Omental fat pad (tissue), 4 donors: ENCODE data around the gene MYO18A. TPM values are rescaled to one million over a fixed set of nuclear protein-coding genes. Genes with fewer than 3 reads are reported as not detected.
A peak's percentile ranks its signal among the peaks of the same experiment; 100 is the strongest.

ENCODE experiments used
- ATAC-seq: fragments of 150-250 bp; one replicate; pipeline ENCODE4 v1.9.1; 2016; ENCODE audit warnings: mild to moderate bottlenecking, moderate library complexity; ENCODE audit not compliant: low FRiP score
- DNase-seq: peaks from one replicate; pipeline ENCODE4 v3.0.0-alpha.2; 2019; ENCODE audit warnings: low spot score
- total RNA-seq, 4 donors: library from RNA; depleted of rRNA; stranded (reverse); fragments of >200 nt; gene quantifications; one replicate each; pipeline ENCODE4 v1.1.0, GENCODE V29; 2016
- TF ChIP-seq, protein P1 (sequence below), 3 donors: fragments of 450-650 bp; IDR thresholded peaks; one replicate each; pipeline ENCODE4 v1.5.1; 2016 to 2017; ENCODE audit warnings: antibody characterized with exemption in 3 of 3, mild to moderate bottlenecking in 3 of 3, moderate library complexity in 2 of 3

MYO18A gene
- total RNA-seq, 4 donors from 2014 or later, result 33.1 to 99.0 (median 50.6) TPM

DNA sequence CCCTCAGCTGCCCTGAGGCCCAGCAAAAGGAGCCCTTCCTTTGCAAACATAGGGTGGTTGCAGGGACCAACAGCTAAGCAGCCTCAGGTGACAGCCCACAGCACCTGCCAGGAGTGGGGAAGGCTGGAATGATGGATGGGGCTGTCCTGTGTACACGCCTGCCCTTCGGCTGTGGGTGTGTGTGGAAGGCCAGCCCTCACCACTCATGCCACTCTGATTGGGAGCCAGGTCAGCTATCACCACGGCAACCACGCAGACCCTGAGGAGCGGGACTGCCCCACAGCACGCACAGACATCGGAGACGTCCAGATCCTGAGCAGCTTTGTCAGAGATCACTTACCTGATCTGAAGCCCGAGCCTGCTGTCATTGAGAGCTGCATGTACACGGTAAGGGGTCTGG lies 125.4 kb downstream of the MYO18A start:
- ATAC-seq (no peak), DNase-seq (no peak)
- TF ChIP-seq, protein P1, sequence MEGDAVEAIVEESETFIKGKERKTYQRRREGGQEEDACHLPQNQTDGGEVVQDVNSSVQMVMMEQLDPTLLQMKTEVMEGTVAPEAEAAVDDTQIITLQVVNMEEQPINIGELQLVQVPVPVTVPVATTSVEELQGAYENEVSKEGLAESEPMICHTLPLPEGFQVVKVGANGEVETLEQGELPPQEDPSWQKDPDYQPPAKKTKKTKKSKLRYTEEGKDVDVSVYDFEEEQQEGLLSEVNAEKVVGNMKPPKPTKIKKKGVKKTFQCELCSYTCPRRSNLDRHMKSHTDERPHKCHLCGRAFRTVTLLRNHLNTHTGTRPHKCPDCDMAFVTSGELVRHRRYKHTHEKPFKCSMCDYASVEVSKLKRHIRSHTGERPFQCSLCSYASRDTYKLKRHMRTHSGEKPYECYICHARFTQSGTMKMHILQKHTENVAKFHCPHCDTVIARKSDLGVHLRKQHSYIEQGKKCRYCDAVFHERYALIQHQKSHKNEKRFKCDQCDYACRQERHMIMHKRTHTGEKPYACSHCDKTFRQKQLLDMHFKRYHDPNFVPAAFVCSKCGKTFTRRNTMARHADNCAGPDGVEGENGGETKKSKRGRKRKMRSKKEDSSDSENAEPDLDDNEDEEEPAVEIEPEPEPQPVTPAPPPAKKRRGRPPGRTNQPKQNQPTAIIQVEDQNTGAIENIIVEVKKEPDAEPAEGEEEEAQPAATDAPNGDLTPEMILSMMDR (IDR thresholded peaks at IDR 0.05), result no peak

DNA sequence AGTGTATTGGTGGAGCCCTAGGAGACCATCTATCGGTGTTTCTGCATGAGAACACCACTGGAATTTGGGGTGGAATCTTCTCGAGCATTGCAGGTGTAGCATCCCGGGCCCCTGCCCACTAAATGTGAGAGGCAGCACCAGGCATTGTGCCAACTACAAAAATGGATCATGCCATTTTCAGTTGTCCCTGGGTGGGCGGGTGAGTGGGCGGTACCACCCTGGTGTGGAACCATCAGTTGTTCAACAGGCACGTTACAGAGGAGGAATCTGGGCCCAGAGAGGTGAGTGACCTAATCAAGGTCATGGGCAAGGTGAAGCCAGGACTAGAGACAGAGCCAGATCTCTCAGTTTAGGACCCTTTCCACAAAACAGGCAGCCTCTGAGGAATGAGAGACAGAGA lies 128.5 kb downstream of the MYO18A start:
- ATAC-seq (no peak), DNase-seq (no peak)
- TF ChIP-seq, protein P1 (IDR thresholded peaks at IDR 0.05), result no peak

DNA sequence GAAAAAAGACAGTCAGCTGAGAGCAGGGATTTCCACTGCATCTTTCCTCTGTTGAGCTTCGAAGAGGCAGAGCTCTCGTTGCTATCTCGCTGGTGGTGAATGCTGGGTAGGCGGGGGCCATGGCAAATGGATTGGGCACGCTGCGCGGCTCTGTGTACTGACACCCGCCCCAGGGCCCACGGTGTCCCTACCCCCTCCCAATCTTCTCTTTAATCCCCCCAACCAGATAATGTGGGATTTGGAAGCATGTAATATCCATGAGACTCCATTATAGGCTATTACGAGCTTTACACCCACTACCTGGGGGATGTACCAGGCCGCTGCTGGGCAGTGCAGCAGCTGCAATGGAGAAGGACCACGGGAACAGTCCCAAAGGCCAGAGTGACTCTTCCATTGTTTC lies 129.0 kb downstream of the MYO18A start:
- ATAC-seq (no peak), DNase-seq (no peak)
- TF ChIP-seq, protein P1 (IDR thresholded peaks at IDR 0.05), result no peak

DNA sequence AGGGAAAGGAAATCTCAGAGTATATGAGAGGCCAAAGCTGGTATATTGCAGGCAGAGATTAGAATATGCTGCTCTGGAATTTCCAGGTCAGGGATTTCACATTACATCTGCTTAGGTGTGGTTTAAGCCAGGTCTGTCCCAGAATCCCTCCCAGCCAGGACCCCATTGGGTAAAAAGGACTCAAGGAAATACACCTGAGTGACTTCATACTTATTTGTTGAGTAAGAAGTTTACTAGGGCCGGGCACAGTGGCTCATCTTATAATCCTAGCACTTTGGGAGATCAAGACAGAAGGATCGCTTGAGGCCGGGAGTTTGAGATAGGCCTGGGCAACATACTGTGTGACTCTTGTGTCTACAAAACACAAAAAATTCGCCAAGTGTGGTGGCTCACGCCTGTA lies 130.0 kb downstream of the MYO18A start:
- TF ChIP-seq, protein P1 (IDR thresholded peaks at IDR 0.05), result no peak
- DNase-seq (no peak), ATAC-seq (no peak)

DNA sequence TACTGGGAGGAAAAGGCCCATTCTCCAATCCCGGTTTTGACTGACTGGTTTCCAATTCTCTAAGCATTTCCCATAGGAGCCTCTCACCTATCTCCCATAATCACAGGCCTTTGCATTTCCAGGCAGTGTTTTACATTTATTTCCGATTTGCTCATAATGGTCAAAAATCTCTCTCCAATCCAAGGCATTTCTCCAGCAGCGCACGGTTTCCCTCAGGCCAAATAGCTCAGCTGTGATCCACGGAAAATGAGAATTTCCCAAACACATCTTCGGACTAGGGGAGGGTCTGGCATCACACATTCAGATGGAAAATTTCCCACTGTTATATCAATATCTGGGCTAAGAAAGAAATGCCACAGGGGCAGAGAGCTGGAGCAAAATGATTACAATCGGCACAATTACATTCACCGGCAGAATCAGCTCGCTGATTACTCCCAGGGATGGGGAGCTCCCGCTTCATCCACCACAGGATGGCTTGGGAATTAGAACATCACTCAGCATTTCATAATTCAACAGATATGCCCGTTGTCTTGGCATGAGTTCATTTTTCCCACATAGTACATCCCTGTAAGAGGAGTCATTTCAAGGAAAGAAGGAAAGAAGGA lies 130.6 kb downstream of the MYO18A start:
- TF ChIP-seq, protein P1 (IDR thresholded peaks at IDR 0.05), result no peak
- DNase-seq (no peak), ATAC-seq (no peak)

DNA sequence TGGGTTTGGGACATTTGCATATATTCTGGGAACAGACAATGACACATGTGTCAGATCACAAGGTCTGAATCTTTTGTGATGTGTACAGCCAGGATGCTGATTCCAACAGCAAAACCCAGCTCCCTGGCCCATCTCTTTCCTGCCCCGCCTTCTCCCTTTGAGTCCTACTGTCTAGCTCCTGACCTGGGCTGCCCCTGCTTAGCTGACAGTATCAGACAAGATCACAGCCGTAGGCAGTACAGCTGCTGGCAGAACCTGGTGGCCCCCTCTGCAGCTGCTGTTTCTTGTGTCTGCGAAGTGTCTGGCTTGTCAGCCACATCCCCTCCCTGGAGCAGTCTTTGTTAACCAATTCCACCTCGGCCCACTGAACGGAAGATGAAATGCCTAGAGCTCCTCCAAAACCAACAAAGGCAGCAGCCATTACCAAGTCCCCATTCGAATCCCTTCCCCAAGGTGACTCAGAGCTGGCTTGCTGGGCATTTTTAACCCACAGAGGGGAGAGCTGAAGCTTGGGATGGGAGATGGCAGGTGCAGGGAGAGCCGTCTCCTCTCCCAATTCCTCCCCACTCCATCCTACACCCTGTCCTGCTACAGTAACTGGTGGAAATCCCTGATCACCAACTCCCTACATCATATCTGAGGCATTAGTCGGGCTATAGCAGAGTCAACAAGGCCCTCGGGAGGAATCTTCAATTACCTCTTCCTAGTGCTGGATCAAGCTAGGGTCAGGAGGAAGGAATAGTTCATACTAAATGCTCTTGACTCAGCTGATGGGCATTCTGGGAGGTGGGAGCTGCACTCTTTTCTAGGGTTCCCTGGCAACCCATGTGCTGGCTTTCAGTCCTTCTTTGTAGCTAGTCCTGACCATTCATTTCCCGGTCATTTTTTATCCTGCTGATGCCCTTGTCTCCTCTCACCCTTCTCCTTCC lies 131.5 kb downstream of the MYO18A start:
- DNase-seq, result no peak
- TF ChIP-seq, protein P1 (IDR thresholded peaks at IDR 0.05), result no peak
- peak; percentile 43 for ATAC-seq
